HG02943 (cell line): ENCODE results near the gene MROH7.

ENCODE experiments used
- ATAC-seq: cut with Tn5 transposase; IDR thresholded peaks from one replicate; pipeline ENCODE4 v1.9.1; 2021; ENCODE audit warnings: mild to moderate bottlenecking, low read depth, moderate library complexity; ENCODE audit not compliant: unreplicated experiment

Gene MROH7

DNA sequence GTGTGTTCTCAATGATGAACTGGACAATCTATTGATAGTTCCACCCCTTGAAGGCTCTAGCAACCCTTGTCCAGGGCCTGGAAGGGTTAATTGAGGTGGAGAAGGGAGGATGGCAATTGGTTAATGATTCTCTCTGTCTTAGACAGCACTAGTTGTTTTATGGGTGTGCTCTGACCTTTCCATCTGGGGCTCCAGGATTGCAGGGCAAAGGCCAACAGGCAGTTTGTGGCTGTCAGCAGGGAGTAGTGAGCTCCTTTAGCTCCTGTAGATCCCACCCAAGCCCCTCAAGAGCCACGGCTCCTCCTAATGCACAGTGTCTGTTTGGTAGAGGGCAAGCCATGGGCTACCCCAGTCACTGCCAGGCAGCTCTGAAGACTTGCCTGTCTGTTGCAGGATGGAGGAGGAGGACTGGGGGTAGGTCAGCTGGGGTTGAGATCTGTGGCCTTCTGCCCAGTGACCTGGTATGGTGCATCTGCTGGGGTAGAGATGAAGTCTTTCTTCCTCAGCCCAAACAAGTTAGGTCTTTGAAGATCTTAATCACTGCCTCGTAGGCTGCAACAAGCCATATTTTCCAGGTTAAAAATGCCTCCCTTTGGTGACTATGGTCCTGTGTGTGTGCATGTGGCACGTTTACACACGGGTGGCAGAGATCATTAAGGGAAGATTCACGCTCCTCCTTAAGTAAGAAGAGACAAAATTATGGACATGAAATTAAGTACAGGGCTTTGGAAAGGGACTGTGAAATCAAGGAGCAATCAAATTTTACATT lies 7.7 kb downstream of the MROH7 start:
- no peak for ATAC-seq

DNA sequence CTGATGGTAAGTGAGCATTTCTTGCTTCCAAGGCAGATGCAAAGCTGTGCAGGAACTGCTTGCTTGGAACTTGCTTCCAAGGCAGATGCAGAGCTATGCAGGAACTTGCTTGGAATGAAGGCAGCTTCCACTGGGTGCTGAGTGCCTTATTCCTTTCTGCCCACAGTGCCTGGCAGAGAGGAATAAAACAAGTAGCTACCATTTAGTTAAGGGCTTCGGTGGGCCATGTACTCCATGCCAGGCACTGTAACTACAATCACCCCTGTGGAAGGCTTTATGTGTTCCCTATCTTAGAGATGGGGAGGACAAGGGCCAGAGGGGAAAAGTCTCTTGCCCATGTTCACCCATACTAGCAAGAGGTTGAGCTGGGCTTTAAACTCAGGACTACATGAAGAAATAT lies 8.3 kb downstream of the MROH7 start:
- no peak for ATAC-seq

DNA sequence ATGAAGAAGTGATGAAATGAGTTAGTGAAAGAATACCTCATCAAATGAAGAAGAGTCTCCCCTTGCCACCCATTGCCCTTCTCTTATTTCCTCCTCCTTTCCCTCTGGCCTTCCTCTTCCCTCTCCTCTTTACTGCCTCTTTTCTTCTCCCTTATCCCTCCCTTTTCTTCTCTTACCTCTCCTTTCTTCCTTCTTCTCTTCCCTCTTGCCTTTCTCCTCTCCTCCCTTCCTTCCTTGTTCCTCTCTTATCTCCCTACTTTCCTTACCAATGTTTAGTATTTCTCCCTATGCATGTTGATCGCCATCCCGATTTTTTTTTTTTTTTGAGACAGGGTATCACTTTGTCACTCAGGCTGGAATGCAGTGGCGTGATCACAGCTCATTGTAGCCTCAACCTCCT lies 8.8 kb downstream of the MROH7 start:
- no peak for ATAC-seq

- no peak for ATAC-seq
These were observed 10.0 kb downstream of the MROH7 start for GRCh38 chr1:54651608-54652007.

- no peak for ATAC-seq
These were observed 10.6 kb downstream of the MROH7 start for GRCh38 chr1:54652168-54652567.

DNA sequence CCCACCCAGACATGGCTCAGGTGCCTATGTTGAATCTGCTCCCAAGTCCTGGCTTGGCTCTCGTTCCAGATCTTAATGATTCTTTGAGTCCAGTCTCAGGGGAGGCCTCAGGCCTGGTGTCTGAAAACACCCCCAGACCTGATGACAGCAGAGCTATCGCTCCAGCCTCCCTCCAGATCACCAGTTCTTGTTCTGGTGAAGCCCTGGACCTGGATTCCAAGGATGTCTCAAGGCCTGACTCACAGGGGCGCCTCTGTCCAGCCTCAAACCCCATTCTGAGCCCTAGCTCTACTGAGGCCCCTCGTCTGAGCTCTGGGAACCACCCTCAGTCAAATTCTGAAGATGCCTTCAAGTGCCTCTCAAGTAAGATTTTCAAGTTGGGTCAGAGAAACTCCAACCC lies 11.4 kb downstream of the MROH7 start:
- no peak for ATAC-seq

- no peak for ATAC-seq
These were observed 16.8 kb downstream of the MROH7 start for GRCh38 chr1:54658164-54658913.

GRCh38 chr1:54663725-54664124 lies 22.1 kb downstream of the MROH7 start:
- ATAC-seq: no peak

GRCh38 chr1:54664364-54664763 lies 22.8 kb downstream of the MROH7 start:
- ATAC-seq: no peak

GRCh38 chr1:54665852-54666251 lies 24.3 kb downstream of the MROH7 start:
- ATAC-seq: no peak

DNA sequence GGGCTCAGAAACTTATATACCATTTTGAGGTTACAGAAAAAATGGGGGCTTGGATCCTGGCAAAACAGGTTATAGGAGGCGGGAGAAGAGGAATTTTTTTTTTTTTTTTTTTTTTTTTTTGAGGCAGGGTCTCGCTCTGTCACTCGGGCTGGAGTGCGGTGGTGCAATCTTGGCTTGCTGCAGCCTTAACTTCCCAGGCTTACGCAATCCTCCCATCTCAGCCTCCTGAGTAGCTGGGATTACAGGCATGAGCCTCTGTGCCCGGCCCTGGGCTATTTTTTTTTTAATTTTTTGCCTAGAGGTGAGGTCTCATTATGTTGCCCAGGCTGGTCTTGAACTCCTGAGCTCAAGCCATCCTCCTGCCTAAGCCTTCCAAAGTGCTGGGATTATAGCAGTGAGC lies 24.7 kb downstream of the MROH7 start:
- ATAC-seq: no peak

GRCh38 chr1:54667797-54668196 lies 26.2 kb downstream of the MROH7 start:
- ATAC-seq: no peak

DNA sequence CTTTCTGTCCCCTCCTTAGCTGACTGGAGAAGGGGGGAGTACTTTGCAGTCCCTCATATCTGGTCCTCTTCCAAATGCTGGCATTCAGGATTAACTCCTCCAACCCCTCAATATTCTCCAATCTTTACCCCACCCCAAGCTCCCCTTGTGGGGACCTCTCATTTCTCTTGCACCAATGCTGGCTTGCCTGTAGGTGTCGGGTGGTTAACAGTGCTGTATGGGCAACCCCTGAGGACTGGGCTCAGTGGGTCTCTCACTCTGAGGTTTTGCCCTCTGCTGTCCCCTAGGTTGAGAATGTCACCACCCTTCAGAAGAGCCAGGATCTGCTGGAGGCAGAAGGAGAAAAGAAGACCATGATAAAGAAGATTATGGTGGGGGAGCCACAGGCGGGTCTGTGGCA lies 27.0 kb downstream of the MROH7 start:
- ATAC-seq: no peak

GRCh38 chr1:54671985-54672608 lies 30.5 kb downstream of the MROH7 start:
- ATAC-seq: peak; percentile 61

DNA sequence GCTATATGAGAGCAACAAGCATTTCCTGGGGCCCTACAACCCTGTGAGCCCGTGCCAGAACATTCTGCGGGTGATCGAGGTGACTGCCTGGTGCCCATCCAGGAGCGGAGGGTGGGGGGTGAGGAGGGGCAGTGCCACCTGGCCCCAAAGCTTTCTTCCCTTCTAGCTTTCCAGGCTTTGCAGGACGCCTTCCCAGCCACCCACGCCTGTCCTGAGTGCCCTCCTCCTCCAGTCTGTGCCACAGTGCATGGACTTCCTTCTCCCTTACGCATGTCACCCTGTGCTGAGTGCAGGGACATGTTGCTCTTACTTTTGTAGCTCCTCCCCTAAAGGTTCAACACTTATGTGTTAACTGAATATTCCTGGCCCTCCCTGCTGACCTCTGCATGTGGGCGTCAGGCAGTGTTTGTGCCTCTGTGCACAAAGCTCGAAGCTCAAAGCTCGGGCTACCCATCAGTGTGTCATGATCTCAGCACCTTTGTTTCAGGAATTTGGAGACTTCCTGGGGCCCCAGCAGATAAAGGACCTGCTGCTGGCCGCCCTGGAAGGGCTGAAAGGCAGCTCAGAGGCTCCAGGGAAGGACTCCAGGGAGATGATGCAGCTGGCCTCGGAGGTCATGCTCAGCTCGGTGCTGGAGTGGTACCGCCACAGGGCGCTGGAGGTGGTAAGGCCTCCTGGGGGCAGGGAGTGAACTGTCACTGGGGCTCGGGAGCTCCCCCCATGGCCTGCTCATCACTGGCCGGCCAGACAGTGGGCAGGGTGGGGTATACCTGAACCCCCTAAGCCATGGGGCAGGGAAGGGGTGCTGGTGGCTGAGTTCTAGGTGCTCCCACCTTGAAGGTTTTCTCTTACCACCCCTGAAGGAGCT lies 37.4 kb downstream of the MROH7 start:
- no peak for ATAC-seq

- ATAC-seq: no peak
These were observed 38.1 kb downstream of the MROH7 start for GRCh38 chr1:54679706-54680105.

GRCh38 chr1:54680387-54680786 lies 38.8 kb downstream of the MROH7 start:
- ATAC-seq: no peak

- ATAC-seq: no peak
These were observed 39.8 kb downstream of the MROH7 start for GRCh38 chr1:54681358-54681757.

DNA sequence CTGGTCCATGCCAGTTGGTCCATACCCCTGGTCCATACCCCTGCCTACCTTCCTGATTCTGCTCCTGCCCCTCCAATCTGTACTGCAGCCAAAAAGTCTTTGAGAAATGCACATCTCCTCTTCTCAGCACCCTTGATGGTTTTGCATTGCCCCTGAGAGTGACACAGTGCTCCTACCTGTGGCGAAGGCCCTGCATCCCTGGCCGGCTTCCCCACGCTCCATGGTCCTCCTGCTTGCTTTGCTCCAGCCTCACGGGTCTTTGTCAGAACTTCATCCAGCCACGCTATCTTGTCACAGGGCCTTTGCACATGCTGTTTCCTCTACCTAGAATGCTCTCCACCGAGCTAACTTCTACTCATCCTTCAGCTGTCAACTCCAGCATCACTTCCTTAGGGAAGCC lies 41.9 kb downstream of the MROH7 start:
- no peak for ATAC-seq

GRCh38 chr1:54685335-54685905 lies 43.8 kb downstream of the MROH7 start:
- no peak for ATAC-seq
